GM19023 (cell line): ENCODE data around the gene PHETA1.

Source experiments
- ATAC-seq: cut with Tn5 transposase; IDR thresholded peaks from one replicate; pipeline ENCODE4 v1.9.1; 2021; ENCODE audit warnings: mild to moderate bottlenecking, moderate library complexity; ENCODE audit not compliant: unreplicated experiment

PHETA1 gene

GRCh38 chr12:111330800-111331752, 37.8 kb downstream of the PHETA1 start:
- no peak for ATAC-seq

- ATAC-seq = no peak
Measured at GRCh38 chr12:111328138-111328537, 40.8 kb downstream of the PHETA1 start.

GRCh38 chr12:111327474-111327873, 41.4 kb downstream of the PHETA1 start:
- ATAC-seq = no peak

GRCh38 chr12:111322336-111323250, 46.3 kb downstream of the PHETA1 start:
- ATAC-seq = no peak

GRCh38 chr12:111321317-111321716, 47.6 kb downstream of the PHETA1 start:
- no peak for ATAC-seq

- no peak for ATAC-seq
Measured at GRCh38 chr12:111320258-111321050, 48.4 kb downstream of the PHETA1 start.

GRCh38 chr12:111319600-111320257, 49.2 kb downstream of the PHETA1 start:
- ATAC-seq = no peak

- ATAC-seq = no peak
Measured at GRCh38 chr12:111318450-111318849, 50.4 kb downstream of the PHETA1 start.

- ATAC-seq = no peak
Measured at GRCh38 chr12:111316671-111317070, 52.2 kb downstream of the PHETA1 start.

GRCh38 chr12:111314953-111315539, 53.8 kb downstream of the PHETA1 start:
- ATAC-seq = no peak

GRCh38 chr12:111313833-111314259, 55.0 kb downstream of the PHETA1 start:
- no peak for ATAC-seq

GRCh38 chr12:111312708-111313107, 56.2 kb downstream of the PHETA1 start:
- no peak for ATAC-seq

- no peak for ATAC-seq
Measured at GRCh38 chr12:111312016-111312415, 56.9 kb downstream of the PHETA1 start.

- ATAC-seq = no peak
Measured at GRCh38 chr12:111311011-111311410, 57.9 kb downstream of the PHETA1 start.
